Astrocyte of the spinal cord (primary cell): Measurements from ENCODE around the gene SCAMP1.
"Not testable (repeated sequence)": the region's sequence is repeated elsewhere in the genome, so short reads cannot be mapped to it uniquely, and the experiment has no call there.

Experiments
- DNase-seq: peaks from one replicate; pipeline ENCODE4 v3.0.0; 2011; ENCODE audit warnings: low read depth, low spot score
- H3K4me3 ChIP-seq: 2 replicates; pipeline ENCODE4 v1.5.1; 2011; ENCODE audit warnings: low read depth, mild to moderate bottlenecking, low read length, moderate library complexity
- CTCF ChIP-seq: IDR thresholded peaks from 2 replicates; pipeline ENCODE4 v1.5.1; 2012; ENCODE audit warnings: low read depth, mild to moderate bottlenecking, low read length, inconsistent platforms
- in situ Hi-C: cut with HindIII; loops from 2 replicates; pipeline ENCODE4 v1.10.0; 2017; ENCODE audit warnings: low sequenced_read_pairs

Gene SCAMP1

GRCh38 chr5:78339617-78340436 is 20.6 kb upstream of the SCAMP1 start:
- in situ Hi-C loops: no loop called here
- DNase-seq: no peak
- TF ChIP-seq CTCF: no peak
- H3K4me3 ChIP-seq: no peak overlapping the region

- H3K4me3 ChIP-seq: no peak overlapping the region
- no peak for DNase-seq
Observed at GRCh38 chr5:78341440-78341839, 19.0 kb upstream of the SCAMP1 start.

GRCh38 chr5:78345485-78345884 is 14.9 kb upstream of the SCAMP1 start:
- in situ Hi-C loops: no loop called here
- H3K4me3 ChIP-seq: no peak overlapping the region
- DNase-seq: peak; percentile 46
- no peak for TF ChIP-seq CTCF

More at GRCh38 chr5:78341440-78341839, 19.0 kb upstream of the SCAMP1 start:
- in situ Hi-C loops: no loop called here
- TF ChIP-seq CTCF: no peak

- TF ChIP-seq CTCF: no peak
- H3K4me3 ChIP-seq: no peak overlapping the region
- no peak for DNase-seq
- in situ Hi-C loops: no loop called here
Observed at GRCh38 chr5:78353520-78353919, 6.9 kb upstream of the SCAMP1 start.

- in situ Hi-C loops: no loop called here
- no peak for TF ChIP-seq CTCF
- H3K4me3 ChIP-seq: no peak overlapping the region
- DNase-seq: no peak
Observed at GRCh38 chr5:78354066-78354670, 6.2 kb upstream of the SCAMP1 start.

- in situ Hi-C loops: no loop called here
- no peak for TF ChIP-seq CTCF
- no peak for DNase-seq
- H3K4me3 ChIP-seq: no peak overlapping the region
Observed at GRCh38 chr5:78355561-78355960, 4.9 kb upstream of the SCAMP1 start.

- DNase-seq, in situ Hi-C loops: not testable (repeated sequence)
- peak overlapping the region; percentile 96 for H3K4me3 ChIP-seq
Observed at GRCh38 chr5:78359455-78359830, 974 bp upstream of the SCAMP1 start.
